ENCODE data around the gene ZBTB5.
"Not testable (repeated sequence)": the region's sequence is repeated elsewhere in the genome, so short reads cannot be mapped to it uniquely, and the experiment has no call there.

Gene ZBTB5

DNA sequence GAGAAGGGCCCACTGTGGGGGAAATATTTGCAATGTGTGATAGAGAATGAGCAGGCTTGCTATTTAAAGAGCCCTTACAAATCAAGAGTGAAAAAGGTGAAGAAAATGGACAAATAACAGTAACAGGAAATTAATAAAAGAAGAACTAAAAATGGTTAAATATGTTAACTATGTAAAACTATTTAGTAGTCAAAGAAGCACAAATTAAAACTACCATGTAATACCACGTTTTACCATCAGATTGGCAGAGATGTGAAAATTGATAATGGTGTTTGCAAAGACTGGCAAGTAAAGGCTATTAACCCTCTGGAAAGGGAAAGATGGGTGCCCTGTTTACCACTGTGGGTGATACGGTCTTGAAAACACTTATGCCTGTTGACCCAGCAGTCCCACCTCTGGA is 65.9 kb downstream of the ZBTB5 start:
- DNase-seq, result no peak

DNA sequence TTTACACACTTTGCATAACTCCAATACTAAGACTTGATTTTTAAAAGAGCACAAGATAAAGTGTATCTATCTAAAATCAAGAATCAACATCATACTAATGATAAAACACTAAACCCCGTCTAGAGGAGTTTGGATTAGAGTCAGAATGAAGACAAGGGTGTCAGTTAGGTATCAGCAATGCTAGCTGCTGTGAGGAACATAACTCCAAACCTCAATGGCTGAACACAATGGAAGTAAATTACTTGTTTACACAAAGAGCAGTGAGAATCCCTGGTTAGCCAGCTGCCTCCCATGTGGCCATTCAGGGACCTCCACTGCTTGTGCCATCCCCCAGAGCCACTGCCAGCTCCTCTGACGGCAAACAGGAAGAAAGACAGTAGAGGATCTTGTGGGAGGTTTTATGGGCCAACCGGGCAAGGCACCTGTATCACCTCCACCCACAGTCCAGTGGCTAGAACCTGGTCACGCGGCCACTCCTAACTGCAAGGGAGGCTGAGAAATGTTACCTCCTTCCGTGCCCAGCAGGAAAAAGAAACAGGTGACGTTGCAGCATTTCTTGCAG is 66.7 kb downstream of the ZBTB5 start:
- DNase-seq, result no peak

DNA sequence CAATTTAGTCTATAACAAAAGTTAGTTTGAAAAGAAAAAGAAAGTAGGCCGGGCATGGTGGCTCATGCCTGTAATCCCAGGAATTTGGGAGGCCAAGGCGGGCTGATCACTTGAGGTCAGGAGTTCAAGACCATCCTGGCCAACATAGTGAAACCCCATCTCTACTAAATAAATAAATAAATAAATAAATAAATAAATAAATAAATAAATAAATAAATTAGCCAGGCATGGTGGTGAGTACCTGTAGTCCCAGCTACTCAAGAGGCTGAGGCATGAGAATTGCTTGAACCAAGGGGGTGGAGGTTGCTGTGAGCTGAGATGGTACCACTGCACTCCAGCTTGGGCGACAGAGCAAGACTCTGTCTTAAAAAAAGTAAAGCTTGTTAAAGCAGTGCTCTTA is 67.3 kb downstream of the ZBTB5 start:
- not testable (repeated sequence) for DNase-seq

DNA sequence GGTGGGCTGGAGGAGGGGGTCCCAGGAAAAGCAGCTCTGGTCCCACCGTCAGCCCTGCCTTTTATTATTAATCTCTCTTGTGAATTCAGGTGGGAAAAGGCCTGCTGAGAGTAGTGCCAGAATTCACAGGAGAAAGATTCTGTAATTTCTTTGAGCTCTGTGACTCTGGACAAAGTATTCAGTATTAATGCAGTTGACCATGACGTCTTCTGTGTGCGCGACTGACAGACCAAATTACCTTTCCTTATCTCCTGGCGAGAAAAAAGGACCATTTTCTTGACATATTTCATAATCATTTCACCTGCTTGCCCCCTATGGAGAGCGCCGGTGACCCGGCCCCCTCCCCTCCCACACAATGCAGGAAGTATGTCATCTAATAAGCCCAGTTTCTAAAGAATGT is 69.6 kb downstream of the ZBTB5 start:
- DNase-seq, result no peak

DNA sequence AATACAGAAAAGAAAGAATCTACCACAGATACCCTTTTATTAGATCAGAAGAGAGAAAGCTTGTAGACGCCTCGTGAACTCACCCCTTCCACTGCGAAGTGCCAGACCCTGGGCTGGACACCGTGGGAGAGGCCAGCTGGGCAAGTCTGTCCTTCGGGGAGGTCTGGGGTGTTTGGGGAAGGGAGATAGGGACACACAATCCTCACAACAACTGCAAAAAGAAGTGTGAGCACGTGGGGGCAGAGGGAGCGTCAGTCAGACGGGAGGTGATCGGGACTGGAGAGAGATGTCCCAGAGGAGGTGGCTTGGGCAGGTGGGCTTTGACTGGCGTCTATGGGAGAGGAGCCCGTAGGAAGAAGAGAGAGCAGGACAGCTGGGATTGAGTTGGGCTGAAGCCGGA is 70.0 kb downstream of the ZBTB5 start:
- no peak for DNase-seq

DNA sequence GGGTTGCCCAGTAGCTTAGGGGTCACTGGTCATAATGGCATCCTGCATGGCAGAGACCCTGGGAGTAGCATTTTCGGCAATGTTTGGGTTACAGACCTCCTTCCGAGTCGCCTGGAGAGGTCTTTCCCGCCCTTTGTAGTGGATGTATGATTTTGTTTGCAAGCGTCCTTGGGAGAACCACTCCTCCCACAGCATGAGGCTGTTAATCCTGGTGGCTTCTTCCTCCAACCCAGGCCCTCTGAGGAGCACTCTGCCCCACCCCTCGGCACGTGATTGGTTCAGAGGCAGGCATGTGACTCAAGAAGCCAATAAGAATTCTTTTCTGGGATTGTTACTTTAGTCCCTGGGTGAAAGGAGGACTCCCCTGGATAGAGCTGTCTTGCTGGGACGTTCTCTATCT is 73.0 kb downstream of the ZBTB5 start:
- no peak for DNase-seq

DNA sequence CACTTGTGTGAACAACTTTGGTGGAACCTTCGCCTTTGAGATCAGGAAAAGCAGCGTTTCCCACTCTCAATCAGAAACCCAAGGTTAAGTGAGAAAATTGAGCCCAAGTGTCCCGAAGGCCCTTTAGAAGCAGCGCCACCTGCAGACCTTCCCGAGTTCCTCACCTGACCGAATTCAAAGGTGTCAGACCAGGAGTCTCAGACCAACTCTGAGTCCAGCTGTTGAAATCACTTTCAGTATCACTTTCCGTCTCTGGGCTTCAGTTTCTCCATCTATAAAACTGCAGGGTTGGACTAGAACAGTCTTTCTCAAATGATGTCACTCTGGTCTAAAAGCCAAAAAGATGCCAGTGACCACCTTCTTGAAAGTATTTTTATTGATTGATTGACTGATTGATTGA is 74.5 kb downstream of the ZBTB5 start:
- DNase-seq, result no peak
